Measurements from ENCODE around the gene ACBD6.

- TF ChIP-seq, protein P1, sequence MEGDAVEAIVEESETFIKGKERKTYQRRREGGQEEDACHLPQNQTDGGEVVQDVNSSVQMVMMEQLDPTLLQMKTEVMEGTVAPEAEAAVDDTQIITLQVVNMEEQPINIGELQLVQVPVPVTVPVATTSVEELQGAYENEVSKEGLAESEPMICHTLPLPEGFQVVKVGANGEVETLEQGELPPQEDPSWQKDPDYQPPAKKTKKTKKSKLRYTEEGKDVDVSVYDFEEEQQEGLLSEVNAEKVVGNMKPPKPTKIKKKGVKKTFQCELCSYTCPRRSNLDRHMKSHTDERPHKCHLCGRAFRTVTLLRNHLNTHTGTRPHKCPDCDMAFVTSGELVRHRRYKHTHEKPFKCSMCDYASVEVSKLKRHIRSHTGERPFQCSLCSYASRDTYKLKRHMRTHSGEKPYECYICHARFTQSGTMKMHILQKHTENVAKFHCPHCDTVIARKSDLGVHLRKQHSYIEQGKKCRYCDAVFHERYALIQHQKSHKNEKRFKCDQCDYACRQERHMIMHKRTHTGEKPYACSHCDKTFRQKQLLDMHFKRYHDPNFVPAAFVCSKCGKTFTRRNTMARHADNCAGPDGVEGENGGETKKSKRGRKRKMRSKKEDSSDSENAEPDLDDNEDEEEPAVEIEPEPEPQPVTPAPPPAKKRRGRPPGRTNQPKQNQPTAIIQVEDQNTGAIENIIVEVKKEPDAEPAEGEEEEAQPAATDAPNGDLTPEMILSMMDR (IDR thresholded peaks at IDR 0.05; ENCODE audit: low read depth, low read length, poor library complexity, severe bottlenecking): no peak
- no peak for TF ChIP-seq EZH2phosphoT487 (IDR thresholded peaks at IDR 0.05; ENCODE audit: borderline replicate concordance, low read length)
These were observed 77.4 kb downstream of the ACBD6 start for GRCh38 chr1:180424848-180425457.

Measured in DOHH2 (cell line).